Measurements from ENCODE around the gene THOC6.

DNA sequence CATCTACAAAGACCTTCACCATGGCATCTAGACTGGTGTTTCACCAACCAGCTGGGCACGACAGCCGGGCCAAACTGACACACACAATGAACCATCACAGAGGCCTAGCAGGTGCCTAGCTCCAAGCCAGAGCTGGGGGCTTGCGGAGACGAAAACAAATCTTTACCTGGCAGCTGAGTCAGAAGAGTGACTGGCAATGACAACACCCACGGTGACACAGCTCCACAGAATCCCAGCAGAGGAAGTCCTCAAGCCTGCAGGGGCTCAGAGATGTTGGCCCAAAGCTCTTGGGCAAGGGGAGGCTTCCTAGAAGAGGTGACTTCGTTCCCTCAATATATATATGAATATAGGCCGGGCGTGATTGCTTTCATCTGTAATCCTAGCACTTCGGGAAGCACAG, 27.7 kb downstream of the THOC6 start:
- TF ChIP-seq, protein P1, sequence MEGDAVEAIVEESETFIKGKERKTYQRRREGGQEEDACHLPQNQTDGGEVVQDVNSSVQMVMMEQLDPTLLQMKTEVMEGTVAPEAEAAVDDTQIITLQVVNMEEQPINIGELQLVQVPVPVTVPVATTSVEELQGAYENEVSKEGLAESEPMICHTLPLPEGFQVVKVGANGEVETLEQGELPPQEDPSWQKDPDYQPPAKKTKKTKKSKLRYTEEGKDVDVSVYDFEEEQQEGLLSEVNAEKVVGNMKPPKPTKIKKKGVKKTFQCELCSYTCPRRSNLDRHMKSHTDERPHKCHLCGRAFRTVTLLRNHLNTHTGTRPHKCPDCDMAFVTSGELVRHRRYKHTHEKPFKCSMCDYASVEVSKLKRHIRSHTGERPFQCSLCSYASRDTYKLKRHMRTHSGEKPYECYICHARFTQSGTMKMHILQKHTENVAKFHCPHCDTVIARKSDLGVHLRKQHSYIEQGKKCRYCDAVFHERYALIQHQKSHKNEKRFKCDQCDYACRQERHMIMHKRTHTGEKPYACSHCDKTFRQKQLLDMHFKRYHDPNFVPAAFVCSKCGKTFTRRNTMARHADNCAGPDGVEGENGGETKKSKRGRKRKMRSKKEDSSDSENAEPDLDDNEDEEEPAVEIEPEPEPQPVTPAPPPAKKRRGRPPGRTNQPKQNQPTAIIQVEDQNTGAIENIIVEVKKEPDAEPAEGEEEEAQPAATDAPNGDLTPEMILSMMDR (IDR thresholded peaks at IDR 0.05; ENCODE audit: low read depth, low read length, poor library complexity, severe bottlenecking): no peak
- TF ChIP-seq EZH2phosphoT487 (IDR thresholded peaks at IDR 0.05; ENCODE audit: borderline replicate concordance, low read length): no peak

Data from DOHH2 (cell line).